Colonic mucosa (tissue), 4 donors: ENCODE measurements around the gene UBAC2. TPM values are rescaled to one million over a fixed set of nuclear protein-coding genes. Genes with fewer than 3 reads are reported as not detected.

Source experiments
- DNase-seq: peaks from one replicate; pipeline ENCODE4 v3.0.0-alpha.2; 2020
- H3K27ac ChIP-seq: fragments of 200-600 bp; one replicate; pipeline ENCODE4 v1.8.0; 2021
- H3K27me3 ChIP-seq: fragments of 200-600 bp; one replicate; pipeline ENCODE4 v1.8.0; 2021
- H3K36me3 ChIP-seq: fragments of 200-600 bp; one replicate; pipeline ENCODE4 v1.8.0; 2021
- H3K4me1 ChIP-seq: fragments of 200-600 bp; one replicate; pipeline ENCODE4 v1.8.0; 2021; ENCODE audit warnings: mild to moderate bottlenecking
- H3K4me3 ChIP-seq: fragments of 200-600 bp; one replicate; pipeline ENCODE4 v1.8.0; 2021
- H3K9ac ChIP-seq, 2 donors: one replicate each; pipeline ENCODE4 v1.7.0; 2013; ENCODE audit warnings: control low read depth in 2 of 2, low read depth in 2 of 2, low read length in 2 of 2
- H3K9me3 ChIP-seq: fragments of 200-600 bp; one replicate; pipeline ENCODE4 v1.8.0; 2021
- CTCF ChIP-seq: fragments of 200-600 bp; IDR thresholded peaks from one replicate; pipeline ENCODE4 v1.8.0; 2022; ENCODE audit warnings: antibody characterized with exemption, mild to moderate bottlenecking
- intact Hi-C: fragments of 100-400 bp; cut with DNase I; formaldehyde crosslinking; loops from one replicate; pipeline ENCODE4 v1.14.1; 2022
- total RNA-seq, 2 donors: library from RNA; stranded (reverse); fragmentation: NEBNext Ultra II Directional in 1 of 2; extraction: Animal tissue kit (Norgen Biotek cat#: 25700) in 1 of 2; gene quantifications; one replicate each; pipeline ENCODE4 v1.2.1, GENCODE V29; 2021
- donor health status: healthy.
- donor health status: DM: no; HTN: no; CAD: no.
- donor health status: DM: no; HTN: no; CAD: no.

The UBAC2 gene
- total RNA-seq, 2 donors from 2014 or later = 67.6 to 88.4 TPM

- TF ChIP-seq CTCF = no peak
- H3K36me3 ChIP-seq = no peaks in the 10 kb centered on the region
- H3K9me3 ChIP-seq = no peaks in the 10 kb centered on the region
- no peak overlapping the region for H3K27ac ChIP-seq
- intact Hi-C loops = loop anchor here (1.0 kb wide), 1 partner anchor 91 kb away; no protein-coding TSS in a partner anchor
- no peak for DNase-seq
- H3K27me3 ChIP-seq = no peaks in the 10 kb centered on the region
- H3K9ac ChIP-seq = no peak overlapping the region
- no peaks in the 10 kb centered on the region for H3K4me1 ChIP-seq
- H3K4me3 ChIP-seq = no peak overlapping the region
Observed at GRCh38 chr13:99266827-99267226, 66.2 kb downstream of the UBAC2 start.

GRCh38 chr13:99267927-99268326 is 67.3 kb downstream of the UBAC2 start:
- no peaks in the 10 kb centered on the region for H3K9me3 ChIP-seq
- intact Hi-C loops = no loop called here
- no peak overlapping the region for H3K4me3 ChIP-seq
- no peak for TF ChIP-seq CTCF
- no peaks in the 10 kb centered on the region for H3K36me3 ChIP-seq
- H3K27ac ChIP-seq = no peak overlapping the region
- DNase-seq = no peak
- no peaks in the 10 kb centered on the region for H3K27me3 ChIP-seq
- no peaks in the 10 kb centered on the region for H3K4me1 ChIP-seq
- H3K9ac ChIP-seq = no peak overlapping the region

- intact Hi-C loops = no loop called here
- DNase-seq = no peak
- TF ChIP-seq CTCF = no peak
- Histone ChIP-seq H3K36me3 (no peaks in the 10 kb centered on the region), H3K9me3 (no peaks in the 10 kb centered on the region), H3K9ac (no peak overlapping the region), H3K27ac (no peak overlapping the region), H3K4me1 (no peaks in the 10 kb centered on the region), H3K4me3 (no peak overlapping the region), H3K27me3 (no peaks in the 10 kb centered on the region)
Observed at GRCh38 chr13:99268822-99269221, 68.2 kb downstream of the UBAC2 start.

GRCh38 chr13:99269627-99270241 is 69.1 kb downstream of the UBAC2 start:
- H3K36me3 ChIP-seq = no peaks in the 10 kb centered on the region
- H3K27ac ChIP-seq = no peak overlapping the region
- intact Hi-C loops = loop anchor here (2.0 kb wide), 1 partner anchor 167 kb away; no protein-coding TSS in a partner anchor
- H3K4me1 ChIP-seq = no peaks in the 10 kb centered on the region
- no peak overlapping the region for H3K9ac ChIP-seq
- no peaks in the 10 kb centered on the region for H3K27me3 ChIP-seq
- peak; percentile 54 for TF ChIP-seq CTCF
- DNase-seq = no peak
- H3K4me3 ChIP-seq = no peak overlapping the region
- no peaks in the 10 kb centered on the region for H3K9me3 ChIP-seq

- Histone ChIP-seq H3K9me3 (no peaks in the 10 kb centered on the region), H3K27ac (no peak overlapping the region), H3K9ac (no peak overlapping the region), H3K4me1 (no peaks in the 10 kb centered on the region), H3K36me3 (no peaks in the 10 kb centered on the region), H3K27me3 (no peaks in the 10 kb centered on the region), H3K4me3 (no peak overlapping the region)
- intact Hi-C loops = loop anchor here (2.0 kb wide), 1 partner anchor 166 kb away; no protein-coding TSS in a partner anchor
- no peak for DNase-seq
- TF ChIP-seq CTCF = no peak
Observed at GRCh38 chr13:99270518-99270917, 69.9 kb downstream of the UBAC2 start.
